AG04449 (cell line): ENCODE measurements around the gene PIK3R6.

ENCODE experiments used
- CTCF ChIA-PET: fragments of 350-600 bp; formaldehyde crosslinking; extraction: SDS; loops from one replicate; lab custom pipeline; 2021; ENCODE audit warnings: antibody characterized with exemption; lab: Yijun Ruan, JAX
- POLR2A ChIA-PET: fragments of 400-600, 350-600 bp; formaldehyde crosslinking; extraction: SDS; loops from one replicate; lab custom pipeline; 2020; ENCODE audit warnings: antibody characterized with exemption, inconsistent platforms; lab: Yijun Ruan, JAX
- DNase-seq: peaks from one replicate; pipeline ENCODE4 v3.0.0-alpha.2; 2010; ENCODE audit warnings: low read depth, low spot score
- H3K4me3 ChIP-seq: 2 replicates; pipeline ENCODE4 v1.5.1; 2011; ENCODE audit warnings: low read depth, mild to moderate bottlenecking, control low read depth, low read length
- TF ChIP-seq, protein P1 (sequence below): IDR thresholded peaks from one replicate; pipeline ENCODE4 v1.5.1; 2011; ENCODE audit warnings: mild to moderate bottlenecking, moderate library complexity, low read length, control low read depth, inconsistent platforms; ENCODE audit not compliant: insufficient read depth; ENCODE audit errors: missing control alignments

PIK3R6 gene

GRCh38 chr17:8867361-8867981 lies at the start of gene PIK3R6:
Gene PIK3R6, minus strand, starts transcription at chr17:8867674. Its CDS starts 17,880 bp downstream, at chr17:8849794.
- TF ChIP-seq, protein P1, sequence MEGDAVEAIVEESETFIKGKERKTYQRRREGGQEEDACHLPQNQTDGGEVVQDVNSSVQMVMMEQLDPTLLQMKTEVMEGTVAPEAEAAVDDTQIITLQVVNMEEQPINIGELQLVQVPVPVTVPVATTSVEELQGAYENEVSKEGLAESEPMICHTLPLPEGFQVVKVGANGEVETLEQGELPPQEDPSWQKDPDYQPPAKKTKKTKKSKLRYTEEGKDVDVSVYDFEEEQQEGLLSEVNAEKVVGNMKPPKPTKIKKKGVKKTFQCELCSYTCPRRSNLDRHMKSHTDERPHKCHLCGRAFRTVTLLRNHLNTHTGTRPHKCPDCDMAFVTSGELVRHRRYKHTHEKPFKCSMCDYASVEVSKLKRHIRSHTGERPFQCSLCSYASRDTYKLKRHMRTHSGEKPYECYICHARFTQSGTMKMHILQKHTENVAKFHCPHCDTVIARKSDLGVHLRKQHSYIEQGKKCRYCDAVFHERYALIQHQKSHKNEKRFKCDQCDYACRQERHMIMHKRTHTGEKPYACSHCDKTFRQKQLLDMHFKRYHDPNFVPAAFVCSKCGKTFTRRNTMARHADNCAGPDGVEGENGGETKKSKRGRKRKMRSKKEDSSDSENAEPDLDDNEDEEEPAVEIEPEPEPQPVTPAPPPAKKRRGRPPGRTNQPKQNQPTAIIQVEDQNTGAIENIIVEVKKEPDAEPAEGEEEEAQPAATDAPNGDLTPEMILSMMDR: no peak
- no peak for DNase-seq
- ChIA-PET CTCF (no interaction called here), POLR2A (no interaction called here)
- H3K4me3 ChIP-seq: no peak within 1 kb of the TSS

- TF ChIP-seq, protein P1: no peak
- DNase-seq: no peak
Observed at GRCh38 chr17:8916466-8916865, 49.0 kb upstream of the PIK3R6 start.

DNA sequence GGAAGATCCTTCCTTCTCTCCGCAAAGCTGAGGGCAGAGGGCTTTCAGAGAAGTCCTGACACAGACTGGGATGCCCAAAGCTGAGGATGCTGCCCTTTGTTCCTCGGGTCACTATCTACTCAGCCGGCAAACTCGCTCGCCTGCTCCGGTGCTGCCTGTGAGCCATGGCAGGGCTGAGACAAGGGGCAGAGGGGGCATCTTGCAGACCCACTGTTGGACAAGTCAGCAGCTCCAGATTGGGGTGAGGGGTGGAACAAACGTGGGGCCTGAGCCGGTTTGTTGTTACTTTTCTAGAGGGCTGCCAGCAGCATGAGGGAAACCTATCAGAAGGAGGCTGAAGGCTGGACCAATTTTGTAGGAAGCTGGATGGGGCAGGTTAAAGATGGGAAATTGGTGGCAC lies 47.1 kb upstream of the PIK3R6 start:
- no peak for DNase-seq
- ChIA-PET POLR2A (no interaction called here), CTCF (interaction anchor here (1.1 kb wide), 1 partner anchor 20 kb away, joined by 3 read pairs; no protein-coding TSS in a partner anchor)
- TF ChIP-seq, protein P1: no peak
- no peak overlapping the region for H3K4me3 ChIP-seq

More at GRCh38 chr17:8916466-8916865, 49.0 kb upstream of the PIK3R6 start:
- CTCF ChIA-PET: interaction anchor here (1.3 kb wide), 1 partner anchor 22 kb away, joined by 5 read pairs; no protein-coding TSS in a partner anchor
- no peak overlapping the region for H3K4me3 ChIP-seq
- POLR2A ChIA-PET: no interaction called here

- POLR2A ChIA-PET: no interaction called here
- TF ChIP-seq, protein P1: no peak
- H3K4me3 ChIP-seq: no peak overlapping the region
- CTCF ChIA-PET: interaction anchor here (1.1 kb wide), 1 partner anchor 20 kb away, joined by 3 read pairs; no protein-coding TSS in a partner anchor
- DNase-seq: no peak
Observed at GRCh38 chr17:8913879-8914278, 46.4 kb upstream of the PIK3R6 start.

DNA sequence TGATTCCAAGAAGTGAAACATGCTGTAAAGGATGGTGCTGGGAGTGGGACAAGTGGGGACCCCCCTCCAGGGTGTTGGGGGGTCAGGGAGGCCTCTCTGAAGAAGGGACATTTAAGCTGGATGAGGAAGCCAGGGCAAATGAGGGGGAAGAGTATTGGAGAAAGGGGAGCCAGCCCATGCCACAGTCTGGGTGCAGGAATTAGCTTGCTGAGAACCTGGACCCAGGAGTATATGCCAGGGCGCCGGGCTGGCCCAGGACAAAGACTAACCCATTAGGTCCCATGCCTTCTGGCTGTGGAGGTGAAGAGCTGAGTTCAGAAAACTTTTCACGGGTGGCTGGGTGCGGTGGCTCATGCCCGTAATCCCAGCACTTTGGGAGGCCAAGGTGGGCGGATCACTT lies 45.6 kb upstream of the PIK3R6 start:
- POLR2A ChIA-PET: no interaction called here
- TF ChIP-seq, protein P1: no peak
- DNase-seq: no peak
- CTCF ChIA-PET: interaction anchor here (2.6 kb wide), 1 partner anchor 18 kb away, joined by 9 read pairs; no protein-coding TSS in a partner anchor
- no peak overlapping the region for H3K4me3 ChIP-seq

DNA sequence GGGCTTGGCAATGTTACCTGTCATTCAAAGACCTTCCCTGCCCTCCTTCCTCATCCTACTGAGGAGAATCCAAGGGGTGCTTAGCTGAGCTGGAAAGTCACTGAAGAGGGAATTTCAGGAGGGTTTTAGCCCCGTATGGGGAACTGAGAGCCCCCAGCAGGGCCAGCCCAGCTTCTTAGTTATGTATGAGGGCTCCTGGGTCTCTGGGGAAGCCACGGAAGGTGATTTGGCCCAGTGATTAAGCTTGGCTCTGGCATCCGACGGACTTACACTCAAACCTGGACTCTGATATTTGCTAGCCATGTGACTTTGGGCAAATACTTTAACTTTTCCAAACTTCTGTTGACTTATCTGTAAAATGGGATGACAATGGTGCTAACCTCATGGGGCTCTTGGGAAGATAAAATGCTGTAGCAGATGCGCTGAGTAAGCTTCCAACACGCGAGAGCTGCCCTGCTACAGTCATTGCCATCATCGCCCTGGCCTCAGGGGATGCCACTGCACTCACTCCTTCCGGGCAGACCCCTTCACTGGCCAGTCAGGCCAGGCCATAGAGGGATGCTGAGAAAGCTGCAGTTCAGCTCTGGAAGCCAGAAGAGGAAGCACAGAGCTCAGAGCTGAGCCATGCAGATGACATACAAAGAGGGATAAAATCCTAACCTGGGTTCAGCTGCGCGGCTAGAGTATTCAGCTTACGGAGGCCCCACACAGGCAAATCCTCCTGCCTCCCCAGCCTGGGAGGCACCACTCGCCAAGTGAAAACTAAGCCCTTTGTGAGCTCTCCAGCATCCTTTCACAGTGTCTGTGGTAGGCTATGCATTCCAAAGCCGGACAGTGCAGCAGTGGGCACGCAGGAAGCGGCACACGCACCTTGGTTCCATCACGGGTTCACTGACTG lies 44.9 kb upstream of the PIK3R6 start:
- CTCF ChIA-PET: interaction anchor here (2.6 kb wide), 1 partner anchor 17 kb away, joined by 9 read pairs; no protein-coding TSS in a partner anchor
- DNase-seq: no peak
- H3K4me3 ChIP-seq: no peak overlapping the region
- POLR2A ChIA-PET: no interaction called here
- TF ChIP-seq, protein P1: no peak
